GM12864 (cell line): ENCODE results near the gene ZNF212.
"Not testable (repeated sequence)": the region's sequence is repeated elsewhere in the genome, so short reads cannot be mapped to it uniquely, and the experiment has no call there.

Experiments
- DNase-seq: peaks from one replicate; pipeline ENCODE4 v3.0.0-alpha.2; 2011; ENCODE audit warnings: low read depth
- H3K4me3 ChIP-seq: 2 replicates; pipeline ENCODE4 v1.5.1; 2011; ENCODE audit warnings: mild to moderate bottlenecking, low read depth, low read length, control low read depth
- TF ChIP-seq, protein P1 (sequence below): IDR thresholded peaks from 2 replicates; pipeline ENCODE4 v1.5.1; 2011; ENCODE audit warnings: low read depth, mild to moderate bottlenecking, moderate library complexity, low read length, control low read depth, inconsistent platforms; ENCODE audit errors: missing control alignments

The ZNF212 gene

DNA sequence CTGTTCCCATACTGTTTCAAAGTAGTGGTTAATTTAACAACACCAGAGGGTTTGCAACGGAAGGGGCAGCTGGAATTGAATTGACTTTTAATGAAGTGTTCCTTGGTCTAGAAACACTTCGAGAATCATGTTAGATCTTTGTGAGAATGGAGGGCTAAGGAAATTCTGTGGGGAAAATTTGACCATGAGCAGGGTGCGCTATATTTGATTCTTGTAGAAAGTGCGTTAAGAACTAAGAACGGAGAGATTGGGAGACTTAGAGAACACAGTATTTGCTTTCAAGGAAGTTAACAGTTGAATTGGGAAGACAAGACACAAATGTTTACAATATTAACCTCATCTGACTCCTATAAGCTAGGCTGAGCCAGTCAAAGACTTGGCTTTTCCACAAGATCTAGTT lies 1.2 kb downstream of the ZNF212 start:
- TF ChIP-seq, protein P1, sequence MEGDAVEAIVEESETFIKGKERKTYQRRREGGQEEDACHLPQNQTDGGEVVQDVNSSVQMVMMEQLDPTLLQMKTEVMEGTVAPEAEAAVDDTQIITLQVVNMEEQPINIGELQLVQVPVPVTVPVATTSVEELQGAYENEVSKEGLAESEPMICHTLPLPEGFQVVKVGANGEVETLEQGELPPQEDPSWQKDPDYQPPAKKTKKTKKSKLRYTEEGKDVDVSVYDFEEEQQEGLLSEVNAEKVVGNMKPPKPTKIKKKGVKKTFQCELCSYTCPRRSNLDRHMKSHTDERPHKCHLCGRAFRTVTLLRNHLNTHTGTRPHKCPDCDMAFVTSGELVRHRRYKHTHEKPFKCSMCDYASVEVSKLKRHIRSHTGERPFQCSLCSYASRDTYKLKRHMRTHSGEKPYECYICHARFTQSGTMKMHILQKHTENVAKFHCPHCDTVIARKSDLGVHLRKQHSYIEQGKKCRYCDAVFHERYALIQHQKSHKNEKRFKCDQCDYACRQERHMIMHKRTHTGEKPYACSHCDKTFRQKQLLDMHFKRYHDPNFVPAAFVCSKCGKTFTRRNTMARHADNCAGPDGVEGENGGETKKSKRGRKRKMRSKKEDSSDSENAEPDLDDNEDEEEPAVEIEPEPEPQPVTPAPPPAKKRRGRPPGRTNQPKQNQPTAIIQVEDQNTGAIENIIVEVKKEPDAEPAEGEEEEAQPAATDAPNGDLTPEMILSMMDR: no peak
- peak overlapping the region; percentile 80 for H3K4me3 ChIP-seq
- no peak for DNase-seq

DNA sequence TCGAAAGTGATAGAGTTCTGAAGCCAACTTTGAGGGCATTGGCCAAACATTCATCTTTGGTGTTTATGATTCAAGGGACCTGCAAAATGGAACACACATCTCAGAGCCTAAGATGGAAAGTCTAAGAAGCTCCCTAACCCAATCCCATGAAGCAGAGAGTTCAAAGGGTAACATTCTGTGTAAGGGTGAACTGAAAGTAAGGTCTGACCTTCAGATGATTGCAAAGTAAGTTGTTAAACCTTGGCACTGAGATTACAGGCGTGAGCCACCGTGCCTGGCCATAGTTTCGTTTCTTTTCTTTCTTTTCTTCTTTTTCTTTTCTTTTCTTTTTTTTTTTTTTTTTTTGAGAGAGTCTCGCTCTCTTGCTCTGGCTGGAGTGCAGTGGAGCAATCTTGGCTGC lies 2.2 kb downstream of the ZNF212 start:
- TF ChIP-seq, protein P1: no peak

GRCh38 chr7:149245244-149245643 lies 5.8 kb downstream of the ZNF212 start:
- TF ChIP-seq, protein P1: no peak
- no peak overlapping the region for H3K4me3 ChIP-seq
- DNase-seq: no peak

More for the DNA sequence above, 2.2 kb downstream of the ZNF212 start:
- no peak overlapping the region for H3K4me3 ChIP-seq
- DNase-seq: no peak

DNA sequence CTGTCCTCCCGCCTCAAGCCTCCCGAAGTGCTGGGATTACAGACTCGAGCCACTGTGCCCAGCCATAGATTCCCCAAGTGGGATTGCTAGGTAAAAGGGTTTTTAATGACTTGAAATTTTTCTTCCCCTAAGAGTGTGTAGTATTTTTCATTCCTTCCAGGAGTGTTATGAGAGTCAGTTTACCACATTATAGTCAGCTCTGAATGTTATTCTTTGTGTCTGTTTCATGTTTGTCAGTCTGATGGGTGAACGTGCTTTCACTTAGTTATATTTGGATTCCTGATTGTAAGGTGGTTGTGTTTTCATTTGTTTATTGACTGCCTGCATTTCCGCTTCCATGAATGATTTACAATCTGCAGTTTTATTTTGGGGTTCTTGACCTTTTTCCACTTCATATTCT lies 6.3 kb downstream of the ZNF212 start:
- TF ChIP-seq, protein P1: no peak
- H3K4me3 ChIP-seq: no peak overlapping the region
- no peak for DNase-seq

GRCh38 chr7:149248777-149249176 lies 9.3 kb downstream of the ZNF212 start:
- TF ChIP-seq, protein P1: no peak
- H3K4me3 ChIP-seq: no peak overlapping the region
- no peak for DNase-seq

DNA sequence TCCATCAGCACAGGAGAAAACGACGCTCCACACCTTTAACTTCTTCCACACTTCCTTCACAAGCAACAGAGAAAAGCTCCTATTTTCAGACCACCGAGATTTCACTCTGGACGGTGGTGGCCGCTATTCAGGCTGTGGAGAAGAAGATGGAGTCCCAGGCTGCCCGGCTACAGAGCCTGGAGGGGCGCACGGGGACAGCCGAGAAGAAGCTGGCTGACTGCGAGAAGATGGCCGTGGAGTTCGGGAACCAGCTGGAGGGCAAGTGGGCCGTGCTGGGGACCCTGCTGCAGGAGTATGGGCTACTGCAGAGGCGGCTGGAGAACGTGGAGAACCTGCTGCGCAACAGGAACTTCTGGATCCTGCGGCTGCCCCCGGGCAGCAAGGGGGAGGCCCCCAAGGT lies 10.7 kb downstream of the ZNF212 start:
- not testable (repeated sequence) for DNase-seq, H3K4me3 ChIP-seq

- DNase-seq, H3K4me3 ChIP-seq: not testable (repeated sequence)
Measured at GRCh38 chr7:149251518-149251917, 12.1 kb downstream of the ZNF212 start.

- no peak for DNase-seq
- TF ChIP-seq, protein P1: no peak
Measured at GRCh38 chr7:149252378-149252777, 12.9 kb downstream of the ZNF212 start.

More at GRCh38 chr7:149252378-149252777, 12.9 kb downstream of the ZNF212 start:
- H3K4me3 ChIP-seq: no peak overlapping the region
